ENCODE results near the gene ZNF775. TPM values are rescaled to one million over a fixed set of nuclear protein-coding genes. Genes with fewer than 3 reads are reported as not detected.

Gene ZNF775
- total and polyA plus RNA-seq, 2 of the 13 experiments (the other 11 are each of a cell fraction or from before 2014, with no cell fraction given) = 3.1 to 3.2 TPM

DNA sequence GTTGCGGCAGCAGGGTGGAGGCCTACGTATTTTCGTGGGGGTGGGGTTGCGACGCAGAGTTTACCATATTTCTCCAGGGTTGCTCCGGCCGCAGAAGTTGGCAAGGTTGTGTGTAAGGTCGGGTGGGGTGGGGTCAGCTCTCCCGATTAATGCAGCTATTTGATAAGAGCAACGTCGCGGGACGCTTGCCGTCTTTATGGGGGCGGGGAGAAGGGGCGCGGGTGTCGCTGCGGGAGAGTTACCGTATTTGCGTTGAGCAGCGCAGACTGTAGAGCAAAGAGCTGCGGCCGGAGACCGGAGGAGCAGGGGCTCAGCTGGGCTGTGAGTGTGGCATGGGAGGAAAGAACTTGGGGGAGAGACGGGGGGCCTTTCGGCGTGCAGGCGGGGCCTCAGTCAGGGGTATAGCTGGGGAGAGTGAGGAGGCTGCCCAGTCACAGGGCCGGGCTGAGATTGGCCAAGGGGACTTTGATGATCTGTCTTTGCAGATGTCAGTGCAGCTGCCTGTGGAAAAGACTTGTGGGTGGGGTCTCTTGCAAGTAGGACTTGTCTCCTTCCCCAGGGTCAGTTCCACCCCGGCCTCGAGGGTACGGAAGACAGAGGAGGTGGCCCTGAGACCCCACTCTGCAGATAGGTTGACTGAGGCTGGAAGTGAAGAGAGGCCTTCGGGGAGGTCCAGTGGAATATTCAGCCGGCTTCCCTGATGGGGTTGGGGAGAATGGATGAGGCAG lies 26.6 kb downstream of the ZNF775 start (continued):
- 0 out of 2 replicates have a peak, but pooled peaks have one; percentile 23 for TF ChIP-seq SRY (CRISPR knock-in tag; IDR thresholded peaks at IDR 0.05)
- TF ChIP-seq HNRNPUL1 (IDR thresholded peaks at IDR 0.05; ENCODE audit: low read depth, low read length) = no peak
- no peak for TF ChIP-seq JUNB (CRISPR knock-in tag; IDR thresholded peaks at IDR 0.05; ENCODE audit: borderline replicate concordance)
- TF ChIP-seq, protein P1, sequence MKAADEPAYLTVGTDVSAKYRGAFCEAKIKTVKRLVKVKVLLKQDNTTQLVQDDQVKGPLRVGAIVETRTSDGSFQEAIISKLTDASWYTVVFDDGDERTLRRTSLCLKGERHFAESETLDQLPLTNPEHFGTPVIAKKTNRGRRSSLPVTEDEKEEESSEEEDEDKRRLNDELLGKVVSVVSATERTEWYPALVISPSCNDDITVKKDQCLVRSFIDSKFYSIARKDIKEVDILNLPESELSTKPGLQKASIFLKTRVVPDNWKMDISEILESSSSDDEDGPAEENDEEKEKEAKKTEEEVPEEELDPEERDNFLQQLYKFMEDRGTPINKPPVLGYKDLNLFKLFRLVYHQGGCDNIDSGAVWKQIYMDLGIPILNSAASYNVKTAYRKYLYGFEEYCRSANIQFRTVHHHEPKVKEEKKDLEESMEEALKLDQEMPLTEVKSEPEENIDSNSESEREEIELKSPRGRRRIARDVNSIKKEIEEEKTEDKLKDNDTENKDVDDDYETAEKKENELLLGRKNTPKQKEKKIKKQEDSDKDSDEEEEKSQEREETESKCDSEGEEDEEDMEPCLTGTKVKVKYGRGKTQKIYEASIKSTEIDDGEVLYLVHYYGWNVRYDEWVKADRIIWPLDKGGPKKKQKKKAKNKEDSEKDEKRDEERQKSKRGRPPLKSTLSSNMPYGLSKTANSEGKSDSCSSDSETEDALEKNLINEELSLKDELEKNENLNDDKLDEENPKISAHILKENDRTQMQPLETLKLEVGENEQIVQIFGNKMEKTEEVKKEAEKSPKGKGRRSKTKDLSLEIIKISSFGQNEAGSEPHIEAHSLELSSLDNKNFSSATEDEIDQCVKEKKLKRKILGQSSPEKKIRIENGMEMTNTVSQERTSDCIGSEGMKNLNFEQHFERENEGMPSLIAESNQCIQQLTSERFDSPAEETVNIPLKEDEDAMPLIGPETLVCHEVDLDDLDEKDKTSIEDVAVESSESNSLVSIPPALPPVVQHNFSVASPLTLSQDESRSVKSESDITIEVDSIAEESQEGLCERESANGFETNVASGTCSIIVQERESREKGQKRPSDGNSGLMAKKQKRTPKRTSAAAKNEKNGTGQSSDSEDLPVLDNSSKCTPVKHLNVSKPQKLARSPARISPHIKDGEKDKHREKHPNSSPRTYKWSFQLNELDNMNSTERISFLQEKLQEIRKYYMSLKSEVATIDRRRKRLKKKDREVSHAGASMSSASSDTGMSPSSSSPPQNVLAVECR (CRISPR knock-in tag; IDR thresholded peaks at IDR 0.05; ENCODE audit: borderline replicate concordance) = 0 out of 2 replicates have a peak, but pooled peaks have one; percentile 15
- peak; percentile 46; the same call in 1 of the 2 replicates for TF ChIP-seq KDM1A (CRISPR knock-in tag; IDR thresholded peaks at IDR 0.05)
- no peak for TF ChIP-seq TEAD2 (CRISPR knock-in tag; IDR thresholded peaks at IDR 0.05)
- TF ChIP-seq, protein P2, sequence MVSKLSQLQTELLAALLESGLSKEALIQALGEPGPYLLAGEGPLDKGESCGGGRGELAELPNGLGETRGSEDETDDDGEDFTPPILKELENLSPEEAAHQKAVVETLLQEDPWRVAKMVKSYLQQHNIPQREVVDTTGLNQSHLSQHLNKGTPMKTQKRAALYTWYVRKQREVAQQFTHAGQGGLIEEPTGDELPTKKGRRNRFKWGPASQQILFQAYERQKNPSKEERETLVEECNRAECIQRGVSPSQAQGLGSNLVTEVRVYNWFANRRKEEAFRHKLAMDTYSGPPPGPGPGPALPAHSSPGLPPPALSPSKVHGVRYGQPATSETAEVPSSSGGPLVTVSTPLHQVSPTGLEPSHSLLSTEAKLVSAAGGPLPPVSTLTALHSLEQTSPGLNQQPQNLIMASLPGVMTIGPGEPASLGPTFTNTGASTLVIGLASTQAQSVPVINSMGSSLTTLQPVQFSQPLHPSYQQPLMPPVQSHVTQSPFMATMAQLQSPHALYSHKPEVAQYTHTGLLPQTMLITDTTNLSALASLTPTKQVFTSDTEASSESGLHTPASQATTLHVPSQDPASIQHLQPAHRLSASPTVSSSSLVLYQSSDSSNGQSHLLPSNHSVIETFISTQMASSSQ (IDR thresholded peaks at IDR 0.05; ENCODE audit: low read depth) = no peak
- TF ChIP-seq, protein P2 (CRISPR knock-in tag; IDR thresholded peaks at IDR 0.05; ENCODE audit: borderline replicate concordance) = 0 out of 2 replicates have a peak, but pooled peaks have one; percentile 10
- TF ChIP-seq U2AF1 (optimal IDR thresholded peaks at IDR 0.05; ENCODE audit: low read depth, low read length) = peak; percentile 6
- TF ChIP-seq ZNF878 (CRISPR knock-in tag; IDR thresholded peaks at IDR 0.05) = 0 out of 2 replicates have a peak, but pooled peaks have one; percentile 2
- no peak for TF ChIP-seq KAT7 (CRISPR knock-in tag; IDR thresholded peaks at IDR 0.05; ENCODE audit: borderline replicate concordance)
- TF ChIP-seq HNRNPLL (IDR thresholded peaks at IDR 0.05; ENCODE audit: low read depth, low read length, poor library complexity, severe bottlenecking) = peak; percentile 54
- no peak for TF ChIP-seq ZNF556 (CRISPR knock-in tag; IDR thresholded peaks at IDR 0.05; ENCODE audit: borderline replicate concordance)
- TF ChIP-seq GZF1 (CRISPR knock-in tag; IDR thresholded peaks at IDR 0.05) = peak; percentile 99
- 0 out of 2 replicates have a peak, but pooled peaks have one; percentile 3 for TF ChIP-seq ZNF431 (CRISPR knock-in tag; IDR thresholded peaks at IDR 0.05; ENCODE audit: borderline replicate concordance, low read depth)
- TF ChIP-seq, protein P3, sequence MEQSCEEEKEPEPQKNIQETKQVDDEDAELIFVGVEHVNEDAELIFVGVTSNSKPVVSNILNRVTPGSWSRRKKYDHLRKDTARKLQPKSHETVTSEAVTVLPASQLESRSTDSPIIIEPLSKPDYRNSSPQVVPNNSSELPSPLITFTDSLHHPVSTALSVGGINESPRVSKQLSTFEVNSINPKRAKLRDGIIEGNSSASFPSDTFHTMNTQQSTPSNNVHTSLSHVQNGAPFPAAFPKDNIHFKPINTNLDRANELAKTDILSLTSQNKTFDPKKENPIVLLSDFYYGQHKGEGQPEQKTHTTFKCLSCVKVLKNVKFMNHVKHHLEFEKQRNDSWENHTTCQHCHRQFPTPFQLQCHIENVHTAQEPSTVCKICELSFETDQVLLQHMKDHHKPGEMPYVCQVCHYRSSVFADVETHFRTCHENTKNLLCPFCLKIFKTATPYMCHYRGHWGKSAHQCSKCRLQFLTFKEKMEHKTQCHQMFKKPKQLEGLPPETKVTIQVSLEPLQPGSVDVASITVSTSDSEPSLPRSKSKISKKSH (CRISPR knock-in tag; IDR thresholded peaks at IDR 0.05; ENCODE audit: borderline replicate concordance) = peak; percentile 54; the same call in 1 of the 2 replicates
- TF ChIP-seq, protein P4, sequence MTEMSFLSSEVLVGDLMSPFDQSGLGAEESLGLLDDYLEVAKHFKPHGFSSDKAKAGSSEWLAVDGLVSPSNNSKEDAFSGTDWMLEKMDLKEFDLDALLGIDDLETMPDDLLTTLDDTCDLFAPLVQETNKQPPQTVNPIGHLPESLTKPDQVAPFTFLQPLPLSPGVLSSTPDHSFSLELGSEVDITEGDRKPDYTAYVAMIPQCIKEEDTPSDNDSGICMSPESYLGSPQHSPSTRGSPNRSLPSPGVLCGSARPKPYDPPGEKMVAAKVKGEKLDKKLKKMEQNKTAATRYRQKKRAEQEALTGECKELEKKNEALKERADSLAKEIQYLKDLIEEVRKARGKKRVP (CRISPR knock-in tag; IDR thresholded peaks at IDR 0.05) = no peak
